Naive thymus-derived CD8-positive, alpha-beta T cell (primary cell): ENCODE measurements around the gene DYNLL2. TPM values are rescaled to one million over a fixed set of nuclear protein-coding genes. Genes with fewer than 3 reads are reported as not detected.

Experiments used
- polyA plus RNA-seq, 3 donors: library from polyadenylated mRNA; unstranded; fragments of 300-500 nt; fragmentation: Illumina TruSeq; gene quantifications; one replicate each; pipeline ENCODE4 v1.2.3, GENCODE V29; 2021
- total RNA-seq, 8 experiments: library from RNA in 2 of 8; stranded (reverse) in 2 of 8; gene quantifications; one replicate each; pipeline ENCODE4 v1.2.3 and lab custom pipeline; 2021 to 2026

DYNLL2 gene
- total and polyA plus RNA-seq, 5 experiments from 2014 or later, result 1.1 to 36.5 (median 1.3) TPM

Other genes starting within 250 kb of the DYNLL2 start
- gene MRPS23, start 233.4 kb upstream of the DYNLL2 start, total RNA-seq, result 10 to 100 TPM; 31.6 to 33.7 TPM
- 10 to 100 TPM; 41.1 to 42.8 (median 41.6) TPM for gene MRPS23, start 233.4 kb upstream of the DYNLL2 start, polyA plus RNA-seq
- gene CUEDC1, start 128.0 kb upstream of the DYNLL2 start, total RNA-seq, result under 1 TPM in 1 of 2 experiments, not detected in 1; 0.55 TPM
- not detected for gene CUEDC1, start 128.0 kb upstream of the DYNLL2 start, polyA plus RNA-seq
- 10 to 100 TPM; 91.6 to 92.8 TPM for gene VEZF1, start 95.2 kb upstream of the DYNLL2 start, total RNA-seq
- gene VEZF1, start 95.2 kb upstream of the DYNLL2 start, polyA plus RNA-seq, result 10 to 100 TPM; 41.1 to 48.9 (median 42.1) TPM
- gene SRSF1, start 76.2 kb upstream of the DYNLL2 start, total RNA-seq, result 100 to 1,000 TPM; 213 to 256 TPM
- gene SRSF1, start 76.2 kb upstream of the DYNLL2 start, polyA plus RNA-seq, result 10 to 100 TPM; 43.5 to 51.6 (median 45.4) TPM
- gene OR4D1, start 65.0 kb downstream of the DYNLL2 start, total RNA-seq, result 1 to 10 TPM; 2.6 to 2.9 TPM
- 1 to 10 TPM; 1.6 to 3.0 (median 2.9) TPM for gene OR4D1, start 65.0 kb downstream of the DYNLL2 start, polyA plus RNA-seq
- not detected for gene OR4D2, start 83.6 kb downstream of the DYNLL2 start, total RNA-seq
- gene OR4D2, start 83.6 kb downstream of the DYNLL2 start, polyA plus RNA-seq, result not detected
- not detected for gene EPX, start 109.3 kb downstream of the DYNLL2 start, total RNA-seq
- not detected for gene EPX, start 109.3 kb downstream of the DYNLL2 start, polyA plus RNA-seq
- 10 to 100 TPM; 23.0 to 28.5 TPM for gene MKS1, start 135.8 kb downstream of the DYNLL2 start, total RNA-seq
- gene MKS1, start 135.8 kb downstream of the DYNLL2 start, polyA plus RNA-seq, result 10 to 100 TPM; 10.5 to 14.2 (median 13.0) TPM
- not detected for gene LPO, start 155.2 kb downstream of the DYNLL2 start, total RNA-seq
- not detected for gene LPO, start 155.2 kb downstream of the DYNLL2 start, polyA plus RNA-seq
- gene MPO, start 197.5 kb downstream of the DYNLL2 start, total RNA-seq, result not detected
- not detected for gene MPO, start 197.5 kb downstream of the DYNLL2 start, polyA plus RNA-seq
- gene TSPOAP1, start 245.4 kb downstream of the DYNLL2 start, total RNA-seq, result 10 to 100 TPM; 15.2 to 15.4 TPM
- 1 to 10 TPM in 2 of 3 donors, under 1 TPM in 1; 0.43 to 1.9 (median 1.5) TPM for gene TSPOAP1, start 245.4 kb downstream of the DYNLL2 start, polyA plus RNA-seq